HuH-7.5 (cell line): ENCODE data around the gene DOK5.

Experiments used
- DNase-seq: peaks from one replicate; pipeline ENCODE4 v3.0.0; 2011; ENCODE audit warnings: low spot score

The DOK5 gene

GRCh38 chr20:54515793-54516628 is 40.6 kb downstream of the DOK5 start:
- no peak for DNase-seq

DNA sequence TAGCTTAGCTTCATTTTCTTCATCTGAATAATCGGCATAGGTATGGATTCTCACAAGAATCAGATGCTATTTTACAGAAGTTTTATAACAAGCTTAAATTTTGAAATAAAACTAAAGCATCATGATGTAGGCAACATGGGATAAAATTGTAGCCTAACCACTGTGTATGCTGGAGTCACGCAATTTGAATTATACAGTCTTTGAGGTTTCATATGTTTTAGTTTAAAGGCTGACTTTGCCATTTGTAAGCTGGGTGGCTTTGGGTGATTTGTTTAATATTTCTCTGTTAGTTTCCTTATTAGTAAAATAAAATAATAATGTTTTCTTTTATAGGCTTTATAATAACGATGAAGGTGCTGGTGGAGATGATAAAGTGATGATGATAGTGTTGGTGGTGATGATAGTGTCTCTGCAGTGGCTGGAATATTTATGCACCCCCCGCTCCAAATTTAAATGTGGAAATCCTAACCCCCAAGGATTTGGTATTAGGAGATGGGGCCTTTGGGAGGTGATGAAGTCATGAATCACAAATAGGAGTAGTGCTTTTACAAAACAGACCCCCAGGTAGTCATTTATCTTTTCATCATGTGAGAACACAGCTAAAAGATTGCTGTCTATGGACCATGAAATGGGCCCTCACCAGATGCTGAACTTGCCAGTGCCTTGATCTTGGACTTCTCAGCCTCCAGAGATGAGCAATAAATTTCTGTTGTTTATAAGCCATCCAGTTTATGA is 42.0 kb downstream of the DOK5 start:
- DNase-seq = no peak

DNA sequence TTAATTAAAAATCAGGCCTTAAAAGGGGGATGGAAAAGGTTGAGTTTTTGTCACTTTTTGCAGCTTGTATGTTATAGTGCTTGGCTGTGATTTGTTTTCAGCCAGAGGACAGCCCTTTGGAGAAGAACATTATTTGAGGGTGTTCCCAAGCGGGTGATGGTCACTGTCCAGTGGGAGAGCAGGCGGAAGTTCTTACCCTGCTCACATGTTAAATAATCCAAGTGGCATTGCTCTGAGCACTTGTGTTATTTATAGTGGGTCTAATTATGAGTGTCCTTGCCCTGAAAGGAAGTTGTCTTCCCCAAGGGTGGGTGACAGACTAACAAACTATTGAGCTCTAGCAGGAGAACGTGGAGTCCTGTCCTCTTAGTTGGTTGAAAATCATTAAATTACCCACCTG is 49.5 kb downstream of the DOK5 start:
- no peak for DNase-seq

- DNase-seq = no peak
Measured at GRCh38 chr20:54525916-54526590, 50.7 kb downstream of the DOK5 start.

- DNase-seq = no peak
Measured at GRCh38 chr20:54526801-54527200, 51.4 kb downstream of the DOK5 start.

DNA sequence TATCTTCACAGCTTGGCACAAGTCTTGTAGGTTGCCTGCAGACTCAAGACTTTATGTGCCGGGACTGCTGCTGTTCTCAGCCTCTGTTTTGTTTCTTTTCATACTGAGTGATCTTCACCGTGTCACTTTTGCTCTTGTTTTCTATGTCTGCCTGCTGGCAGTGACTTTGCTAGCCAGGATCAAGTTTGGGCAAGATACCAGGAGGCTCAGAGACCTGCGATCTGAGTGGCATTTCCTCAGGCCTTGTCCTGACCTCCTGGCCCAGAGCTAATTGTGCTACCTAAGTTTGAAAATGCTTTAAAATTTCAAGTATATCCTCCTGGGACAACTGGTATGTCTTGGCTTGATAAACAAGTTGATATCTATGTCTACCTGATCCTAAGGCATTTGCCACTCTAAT is 57.2 kb downstream of the DOK5 start:
- no peak for DNase-seq

GRCh38 chr20:54534101-54534500 is 58.7 kb downstream of the DOK5 start:
- DNase-seq = no peak

DNA sequence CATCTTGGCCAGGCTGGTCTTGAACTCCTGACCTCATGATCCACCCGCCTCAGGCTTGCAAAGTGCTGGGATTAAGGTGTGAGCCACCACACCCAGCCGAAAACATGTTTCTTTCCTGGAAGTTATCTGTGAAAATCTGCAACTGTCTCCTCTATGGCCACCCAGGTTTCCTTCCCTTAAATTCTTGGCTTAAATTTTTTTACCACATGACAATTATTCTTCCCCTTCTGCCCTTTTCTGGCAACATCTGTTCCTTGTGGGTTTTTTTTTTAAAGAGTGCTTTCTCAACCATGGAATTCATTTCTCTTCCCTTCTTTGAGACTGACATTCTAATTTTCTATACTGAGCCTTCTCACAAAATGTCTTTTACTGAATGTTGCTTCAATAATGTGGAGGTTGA is 59.6 kb downstream of the DOK5 start:
- DNase-seq = no peak

DNA sequence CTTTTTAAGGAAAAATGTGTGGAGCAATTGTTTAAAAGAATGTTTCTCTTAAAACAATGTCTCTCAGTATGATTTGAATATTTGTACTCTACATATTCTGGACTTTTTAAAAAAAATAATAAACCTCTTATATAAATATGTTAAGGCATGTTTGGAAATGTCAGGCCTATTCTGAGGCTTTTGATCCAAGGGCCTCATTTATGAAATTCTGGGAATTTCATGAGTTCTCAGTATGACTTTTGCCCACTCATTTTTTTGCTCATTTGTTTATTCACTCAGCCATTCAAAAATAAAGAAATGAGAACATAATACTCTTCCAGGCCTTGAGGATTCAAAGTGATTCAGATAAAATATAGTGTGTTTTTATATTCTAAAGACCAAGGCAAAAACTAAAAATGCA is 60.4 kb downstream of the DOK5 start:
- no peak for DNase-seq

- no peak for DNase-seq
Measured at GRCh38 chr20:54539521-54540046, 64.2 kb downstream of the DOK5 start.

GRCh38 chr20:54543369-54543768 is 68.0 kb downstream of the DOK5 start:
- no peak for DNase-seq

DNA sequence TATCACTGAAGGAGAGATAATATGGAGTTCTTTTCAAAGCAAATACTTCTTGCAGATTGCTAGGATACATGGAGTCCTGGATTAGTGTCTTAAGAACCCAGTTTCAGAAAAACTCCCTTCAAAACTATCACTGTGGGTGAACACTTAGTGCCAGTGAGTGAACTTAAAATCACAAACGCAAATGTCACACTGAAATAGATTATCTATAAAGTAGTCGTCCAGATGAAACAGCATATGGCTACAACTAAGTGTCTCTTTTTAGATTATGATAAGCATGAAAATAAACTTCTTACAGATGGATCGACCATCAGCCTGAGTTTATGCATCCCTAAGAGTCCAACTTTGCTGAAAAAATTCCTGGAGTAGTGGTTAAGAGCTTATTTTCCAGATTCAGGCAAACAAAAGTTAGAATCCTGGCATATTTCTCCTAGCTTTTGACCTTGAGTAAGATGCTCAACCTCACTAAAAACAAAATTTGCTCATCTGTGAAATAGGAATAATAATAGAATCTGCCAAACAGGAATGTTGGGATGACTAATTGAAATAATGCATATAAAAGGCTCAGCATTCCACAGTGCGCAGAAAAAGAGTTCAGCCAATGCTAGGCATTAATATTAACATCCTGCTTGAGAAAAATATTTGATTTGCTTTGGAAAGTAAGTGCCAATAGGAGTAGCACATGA is 70.4 kb downstream of the DOK5 start:
- no peak for DNase-seq

DNA sequence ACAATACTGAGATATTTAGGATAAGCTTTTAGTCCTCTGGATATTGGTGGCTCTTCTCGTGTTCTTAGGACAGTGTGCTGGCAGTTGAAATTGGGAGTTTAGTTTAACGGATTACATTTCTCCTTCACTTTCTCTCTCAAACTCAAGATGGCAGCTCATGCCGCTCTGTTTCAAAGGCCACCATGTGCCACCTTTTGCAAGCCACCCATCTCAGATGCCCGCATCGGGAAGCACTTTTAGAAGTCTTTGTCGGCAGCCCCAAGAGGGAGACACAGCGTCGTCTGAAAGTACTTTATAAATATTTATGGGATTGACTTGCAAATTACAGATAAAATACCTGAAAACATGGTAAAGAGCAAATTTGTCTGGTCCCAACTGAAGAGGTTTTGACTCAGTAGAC is 73.5 kb downstream of the DOK5 start:
- no peak for DNase-seq

GRCh38 chr20:54549658-54550326 is 74.4 kb downstream of the DOK5 start:
- no peak for DNase-seq

- DNase-seq = no peak
Measured at GRCh38 chr20:54550776-54551396, 75.5 kb downstream of the DOK5 start.

GRCh38 chr20:54554006-54554405 is 78.6 kb downstream of the DOK5 start:
- no peak for DNase-seq

DNA sequence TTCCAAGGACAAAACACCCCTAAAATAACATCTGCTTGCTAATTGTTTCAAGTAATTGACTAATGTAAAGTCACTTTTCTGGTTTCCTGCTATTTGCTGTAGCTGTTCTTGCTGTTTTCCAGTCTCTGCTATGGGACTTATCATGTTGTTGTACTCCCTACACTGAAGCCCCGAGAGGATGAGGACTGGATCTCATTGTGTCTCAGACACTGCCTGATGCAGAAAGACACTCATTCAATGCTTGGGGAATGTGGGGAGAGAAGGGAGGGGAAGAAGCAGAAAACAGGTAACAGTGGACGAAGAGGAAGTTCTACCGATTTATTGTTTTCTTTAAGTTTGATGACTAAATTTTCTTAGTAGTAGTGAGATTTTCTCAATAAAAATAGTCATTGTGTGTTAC is 79.8 kb downstream of the DOK5 start:
- DNase-seq = no peak

DNA sequence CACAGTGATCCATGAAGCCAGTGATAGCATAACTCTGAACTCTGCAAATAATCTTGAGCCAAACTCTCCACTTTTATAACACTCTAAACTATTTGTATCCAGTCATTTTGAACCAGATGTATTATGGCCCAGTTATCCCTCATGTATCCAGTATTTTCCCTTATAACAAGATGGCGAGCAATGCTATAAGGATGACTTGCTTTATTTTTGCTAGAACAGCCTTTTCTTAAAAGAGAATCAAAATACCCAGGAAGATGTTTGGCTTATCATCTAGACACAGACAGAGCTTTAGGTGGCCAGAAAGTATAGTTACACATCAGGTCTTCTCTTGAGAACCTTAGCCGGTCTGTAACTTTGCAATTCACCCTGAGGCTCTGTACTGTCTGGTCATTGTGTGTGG is 81.0 kb downstream of the DOK5 start:
- no peak for DNase-seq

DNA sequence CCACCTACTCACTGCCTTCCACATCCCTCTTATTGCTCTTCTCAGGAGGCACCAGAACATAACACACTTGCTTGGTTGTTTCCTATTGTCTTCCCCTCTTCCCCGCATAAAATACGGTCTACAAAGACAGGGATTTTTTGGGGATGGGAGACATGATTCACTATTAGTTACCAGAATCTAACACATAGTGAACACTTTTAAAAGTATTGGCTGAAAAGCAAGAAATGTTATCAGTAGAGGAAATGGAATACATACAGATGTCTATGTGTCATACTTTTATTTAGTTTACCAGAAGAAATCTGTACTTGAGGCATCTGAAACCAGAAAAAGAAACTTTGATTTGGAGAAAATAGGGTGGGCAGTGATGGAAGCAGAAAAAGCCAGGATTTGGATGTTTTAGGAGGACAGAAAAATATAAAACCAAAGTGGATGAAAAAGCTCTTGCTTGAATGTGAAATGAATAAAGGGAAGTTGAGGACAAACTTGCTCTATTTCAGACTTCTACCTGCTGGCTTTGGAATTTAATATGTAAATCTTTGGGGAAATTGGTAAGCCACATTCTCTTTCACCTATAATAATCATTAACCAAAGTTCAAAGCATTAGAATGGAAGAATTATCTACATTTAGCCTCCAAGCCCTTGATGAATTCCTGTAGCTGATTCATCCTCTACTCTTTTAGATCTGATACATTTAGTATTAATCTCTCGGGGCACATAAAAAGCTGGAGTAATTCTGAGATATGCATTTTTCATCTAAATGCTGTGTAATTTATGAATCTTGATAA is 82.6 kb downstream of the DOK5 start:
- DNase-seq = no peak

- no peak for DNase-seq
Measured at GRCh38 chr20:54559890-54560289, 84.5 kb downstream of the DOK5 start.
